Heart left ventricle (tissue), 16 donors: ENCODE results near the gene GRAMD1B. TPM values are rescaled to one million over a fixed set of nuclear protein-coding genes. Genes with fewer than 3 reads are reported as not detected.

Experiments used
- ATAC-seq, 4 donors: fragments of 200-7000 bp; cut with Tn5 transposase; one replicate each; pipeline ENCODE4 v1.9.1; 2020 to 2022; ENCODE audit warnings: moderate library complexity in 4 of 4, mild to moderate bottlenecking in 3 of 4, moderate number of reproducible peaks in 1 of 4
- DNase-seq, 5 donors: peaks; one replicate each; pipeline ENCODE4 v3.0.0-alpha.2; 2020
- H3K27ac ChIP-seq, 12 donors: fragments of 200-600 bp; sonication (generic) in 4 of 12; one replicate each; pipeline versions ENCODE4 v1.5.0 to v1.8.0; 2016 to 2022; ENCODE audit warnings: mild to moderate bottlenecking in 2 of 12
- H3K27me3 ChIP-seq, 9 donors: fragments of 200-600 bp; sonication (generic) in 2 of 9; one replicate each; pipeline versions ENCODE4 v1.5.1 to v1.8.0; 2016 to 2022; ENCODE audit warnings: mild to moderate bottlenecking in 3 of 9
- H3K36me3 ChIP-seq, 9 donors: fragments of 200-600 bp; sonication (generic) in 2 of 9; one replicate each; pipeline versions ENCODE4 v1.5.0 to v1.8.0; 2018 to 2022; ENCODE audit warnings: mild to moderate bottlenecking in 2 of 9
- H3K4me1 ChIP-seq, 12 donors: fragments of 200-600 bp; sonication (generic) in 4 of 12; one replicate each; pipeline versions ENCODE4 v1.5.0 to v1.8.0; 2016 to 2022; ENCODE audit warnings: mild to moderate bottlenecking in 3 of 12
- H3K4me3 ChIP-seq, 12 donors: fragments of 200-600 bp; sonication (generic) in 4 of 12; one replicate each; pipeline versions ENCODE4 v1.5.0 to v1.8.0; 2017 to 2022; ENCODE audit warnings: mild to moderate bottlenecking in 9 of 12, moderate library complexity in 4 of 12
- H3K9me3 ChIP-seq, 12 donors: fragments of 200-600 bp; sonication (generic) in 4 of 12; one replicate each; pipeline versions ENCODE4 v1.5.0 to v1.8.0; 2016 to 2022; ENCODE audit warnings: mild to moderate bottlenecking in 1 of 12
- CTCF ChIP-seq, 12 donors: fragments of 200-600 bp; sonication (generic) in 4 of 12; IDR thresholded peaks; one replicate each; pipeline versions ENCODE4 v1.5.0 to v1.8.0; 2018 to 2022; ENCODE audit warnings: antibody characterized with exemption in 12 of 12, mild to moderate bottlenecking in 5 of 12
- POLR2A ChIP-seq, 2 donors: fragments of 450-650 bp; IDR thresholded peaks; one replicate each; pipeline ENCODE4 v1.6.1; 2017; ENCODE audit warnings: antibody characterized with exemption in 2 of 2, mild to moderate bottlenecking in 2 of 2, moderate library complexity in 2 of 2
- WGBS, 4 donors: extraction: QIAGEN DNeasy Blood & Tissue Kit in 2 of 4; methylation state at CpG; one replicate each; pipeline versions ENCODE4 v1.1.5 to v1.1.7; 2013 to 2018; 5-methylcytosine and 5-hydroxymethylcytosine counted together
- intact Hi-C, 10 donors: fragments of 100-400 bp; cut with DNase I; formaldehyde crosslinking; loops; one replicate each; pipeline versions ENCODE4 v1.11.1 to v1.14.2; 2022
- polyA plus RNA-seq, 2 donors: library from polyadenylated mRNA; stranded (reverse); fragments of 200-250 nt; gene quantifications; one replicate each; pipeline ENCODE4 v1.2.3, GENCODE V29; 2013
- total RNA-seq, 9 donors: library from RNA; depleted of rRNA in 2 of 9; stranded (reverse); fragments of >200 nt in 2 of 9; fragmentation: NEBNext Ultra II Directional in 3 of 9; extraction: Animal tissue kit (Norgen Biotek cat#: 25700) in 3 of 9; gene quantifications; one replicate each; pipeline versions ENCODE4 v1.1.0 to v1.2.4, GENCODE V29; 2016 to 2023
- donor health status: ischemic (EF 13 %, LVEDD 7.1; RV severe dilation, severe dysfunction).
- donor health status: healthy with polysubstance abuse.
- donor health status: DM: no; HTN: yes; CAD: no.
- donor health status: DM: no; HTN: no; CAD: no.
- donor health status: ischemic (EF 25% LVEDD 6.9; RV normal size, moderate dysfunction).
- donor health status: ischemic (EF 25% LVEDD 5.7; RV mildly dilated, moderate dysfunction).
- donor health status: healthy.
- donor health status: DM: yes; HTN: yes; CAD: no.
- donor health status: ischemic (EF 35%, LVEDD 5.7; RV mildly dilated, moderate dysfunction).
- donor health status: nonischemic (EF 11% LVEDD 7.7; RV severe dilation, severe dysfunction).
- donor health status: DM: yes; HTN: yes; CAD: no.
- donor health status: PGD.
- donor health status: ischemic (EF 29% LVEDD 5.4; RV normal size, mild dysfunction).
- donor health status: nonischemic (EF 23%, LVEDD 6.1; RV moderate dilation, normal function).

GRAMD1B gene
- total and polyA plus RNA-seq, 11 donors = 8.6 to 42.5 (median 23.0) TPM

GRCh38 chr11:123480882-123481281 is 50.8 kb downstream of the GRAMD1B start:
- Histone ChIP-seq H3K27ac (no peak overlapping the region), H3K4me1 (peaks cover 0 to 25% (median 2%) of the 10 kb centered on the region in 12 donors), H3K27me3 (no peaks in the 10 kb centered on the region), H3K9me3 (no peaks in the 10 kb centered on the region), H3K36me3 (peaks cover 0 to 12% (median 0%) of the 10 kb centered on the region in 9 donors), H3K4me3 (no peak overlapping the region)
- DNase-seq (no peak), ATAC-seq (no peak)
- WGBS, 4 donors = 80 to 87% (median 82%) methylated on average over 11 of the region's 11 CpGs
- intact Hi-C loops = loop anchor here in 3 of 10 donors (2.0 to 10.0 kb wide), 3 partner anchors 74 to 376 kb away; no protein-coding TSS in a partner anchor
- TF ChIP-seq POLR2A (IDR thresholded peaks at IDR 0.05) (no peak), CTCF (IDR thresholded peaks at IDR 0.05) (no peak)

GRCh38 chr11:123481640-123482039 is 51.6 kb downstream of the GRAMD1B start:
- intact Hi-C loops = loop anchor here in 3 of 10 donors (2.0 to 10.0 kb wide), 3 partner anchors 75 to 377 kb away; no protein-coding TSS in a partner anchor

GRCh38 chr11:123482218-123482617 is 52.1 kb downstream of the GRAMD1B start:
- intact Hi-C loops = loop anchor here in 1 of 10 donors (10.0 kb wide), 1 partner anchor 377 kb away; no protein-coding TSS in a partner anchor

More at GRCh38 chr11:123481640-123482039, 51.6 kb downstream of the GRAMD1B start:
- Histone ChIP-seq H3K4me3 (no peak overlapping the region), H3K27me3 (no peaks in the 10 kb centered on the region), H3K4me1 (peaks cover 0 to 25% (median 0%) of the 10 kb centered on the region in 12 donors), H3K27ac (no peak overlapping the region), H3K36me3 (peaks cover 0 to 12% (median 0%) of the 10 kb centered on the region in 9 donors), H3K9me3 (no peaks in the 10 kb centered on the region)
- DNase-seq (no peak), ATAC-seq (no peak)
- TF ChIP-seq POLR2A (IDR thresholded peaks at IDR 0.05) (no peak), CTCF (IDR thresholded peaks at IDR 0.05) (no peak)
- 73 to 84% (median 77%) methylated on average over 3 of the region's 3 CpGs for WGBS, 4 donors

GRCh38 chr11:123483058-123483457 is 53.0 kb downstream of the GRAMD1B start:
- 80 to 89% (median 83%) methylated on average over 8 of the region's 8 CpGs for WGBS, 4 donors
- H3K4me1 ChIP-seq = peaks cover 0 to 24% (median 1%) of the 10 kb centered on the region in 12 donors
- H3K9me3 ChIP-seq = no peaks in the 10 kb centered on the region
- H3K27ac ChIP-seq = no peak overlapping the region
- TF ChIP-seq POLR2A (IDR thresholded peaks at IDR 0.05) (no peak), CTCF (IDR thresholded peaks at IDR 0.05) (no peak)
- H3K4me3 ChIP-seq = no peak overlapping the region
- no peak for DNase-seq
- peaks cover 0 to 12% (median 0%) of the 10 kb centered on the region in 9 donors for H3K36me3 ChIP-seq
- intact Hi-C loops = loop anchor here in 1 of 10 donors (10.0 kb wide), 1 partner anchor 378 kb away; no protein-coding TSS in a partner anchor
- no peaks in the 10 kb centered on the region for H3K27me3 ChIP-seq
- ATAC-seq = no peak

More at GRCh38 chr11:123482218-123482617, 52.1 kb downstream of the GRAMD1B start:
- H3K27me3 ChIP-seq = no peaks in the 10 kb centered on the region
- DNase-seq = no peak
- H3K4me1 ChIP-seq = peaks cover 0 to 25% (median under 1%) of the 10 kb centered on the region in 12 donors
- TF ChIP-seq POLR2A (IDR thresholded peaks at IDR 0.05) = no peak
- TF ChIP-seq CTCF (IDR thresholded peaks at IDR 0.05) = no peak
- H3K4me3 ChIP-seq = no peak overlapping the region
- H3K27ac ChIP-seq = no peak overlapping the region
- H3K36me3 ChIP-seq = peaks cover 0 to 12% (median 0%) of the 10 kb centered on the region in 9 donors
- WGBS, 4 donors = 88 to 96% (median 91%) methylated on average over 6 of the region's 6 CpGs
- ATAC-seq = no peak
- no peaks in the 10 kb centered on the region for H3K9me3 ChIP-seq
